T-helper 9 cell (primary cell): ENCODE measurements around the gene IL1RAPL2.

Experiments used
- DNase-seq: peaks from one replicate; pipeline ENCODE4 v3.0.0-alpha.2; 2020

IL1RAPL2 gene

DNA sequence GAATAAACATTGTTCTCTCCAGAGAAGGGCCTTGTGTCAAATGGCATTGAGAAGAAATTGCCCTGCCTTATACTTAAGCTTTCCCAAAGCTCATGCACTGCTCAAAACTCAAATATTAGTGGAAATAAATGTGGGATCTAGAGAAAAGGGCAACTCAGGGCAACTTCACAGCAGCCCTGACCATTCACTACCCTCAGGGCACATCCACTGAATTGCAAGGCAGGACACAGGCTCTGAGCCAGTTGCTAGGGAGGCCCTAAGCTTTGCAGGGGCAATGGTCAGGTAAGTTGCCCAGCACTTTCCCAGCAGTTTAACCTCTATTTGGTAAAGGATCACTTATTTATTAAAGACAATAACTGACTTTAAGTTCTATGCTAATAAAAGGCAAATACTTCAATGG, 909.8 kb downstream of the IL1RAPL2 start:
- no peak for DNase-seq

- DNase-seq = no peak
Measured at GRCh38 chrX:105477351-105477750, 911.4 kb downstream of the IL1RAPL2 start.

DNA sequence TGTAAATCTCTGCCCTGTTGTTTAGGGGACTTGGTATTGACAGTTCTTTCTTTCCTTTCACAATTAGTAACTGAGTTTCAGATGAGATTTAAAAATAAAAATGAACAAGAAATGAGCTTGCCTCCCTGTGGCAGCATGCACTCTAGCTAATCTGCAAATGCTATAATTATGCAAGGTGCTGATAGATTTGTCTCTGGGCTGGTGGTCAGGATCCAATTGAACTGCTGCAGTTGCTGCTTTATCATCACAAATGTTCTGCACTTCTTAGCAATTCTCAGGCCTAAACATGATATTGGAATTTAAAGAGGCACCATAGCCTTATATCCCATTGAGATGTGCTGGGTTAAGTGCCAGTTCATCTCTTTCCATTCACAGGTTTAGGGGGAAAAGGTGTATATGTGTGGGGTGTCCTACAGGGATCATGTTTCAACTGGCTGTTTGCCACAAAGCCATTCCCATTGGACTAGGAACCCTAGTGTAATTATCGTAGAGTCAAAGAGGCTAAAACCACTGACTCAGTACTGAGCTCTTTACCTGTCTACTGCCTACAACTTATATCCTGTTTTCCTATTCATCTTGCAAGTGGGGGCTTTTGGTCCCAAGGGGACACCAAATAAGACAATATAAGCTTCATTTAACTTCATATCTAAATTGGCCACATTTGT, 914.8 kb downstream of the IL1RAPL2 start:
- DNase-seq = no peak

GRCh38 chrX:105483011-105483410, 917.0 kb downstream of the IL1RAPL2 start:
- no peak for DNase-seq

DNA sequence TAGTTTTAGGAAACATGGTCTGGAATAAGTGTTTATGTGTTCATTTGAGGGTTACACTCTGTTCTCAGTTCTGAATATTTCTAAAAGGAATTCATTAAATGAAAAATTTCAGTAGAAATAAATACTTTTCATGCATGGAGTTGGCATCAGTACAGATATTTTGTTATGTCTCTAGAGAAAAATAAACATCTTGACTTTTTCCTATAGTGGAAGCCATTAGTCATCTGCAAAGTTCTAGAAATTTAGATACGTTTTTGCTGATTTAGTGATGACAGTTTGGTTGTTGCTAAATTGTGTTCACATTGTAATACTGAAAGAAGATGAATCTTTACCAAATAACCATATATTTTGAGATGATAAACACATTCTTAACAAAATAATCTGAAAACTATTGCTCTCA, 922.7 kb downstream of the IL1RAPL2 start:
- DNase-seq = no peak

GRCh38 chrX:105495376-105495775, 929.4 kb downstream of the IL1RAPL2 start:
- no peak for DNase-seq

DNA sequence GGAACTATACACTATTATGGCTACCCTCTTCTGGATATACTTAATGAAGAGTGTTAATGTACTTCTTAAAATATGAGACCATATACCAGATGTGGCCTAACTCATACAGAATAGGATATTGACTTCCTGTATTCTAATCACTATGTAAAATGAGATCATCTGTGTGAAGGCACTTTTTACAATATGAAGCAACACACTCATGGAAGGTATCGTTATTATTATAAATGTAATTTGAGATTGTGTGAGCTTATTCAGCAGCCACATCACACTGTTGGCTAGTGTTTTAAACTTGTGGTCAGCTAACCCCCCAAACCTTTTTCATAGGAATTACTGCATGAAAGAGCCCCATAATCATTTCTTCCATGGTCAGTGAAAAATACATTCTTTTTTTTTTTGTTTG, 936.3 kb downstream of the IL1RAPL2 start:
- DNase-seq = no peak

DNA sequence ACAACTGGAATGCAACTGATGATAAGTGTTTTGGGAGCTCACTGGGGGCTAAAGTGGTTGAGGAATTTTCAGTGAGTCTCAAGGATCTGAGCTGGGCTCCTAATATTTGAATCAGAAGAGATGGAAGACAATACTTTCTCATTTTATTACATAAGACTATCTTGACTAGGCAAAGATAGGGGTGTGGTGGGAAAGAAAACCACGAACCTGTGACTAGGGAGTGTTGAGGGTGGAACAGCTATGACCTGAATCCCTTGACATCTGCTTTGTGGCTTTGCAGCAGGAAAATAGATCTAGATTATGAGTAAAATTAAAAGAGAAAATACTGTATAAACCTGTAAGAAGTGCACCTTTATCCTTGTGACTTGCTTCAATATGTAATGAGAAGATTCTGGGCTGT, 949.6 kb downstream of the IL1RAPL2 start:
- no peak for DNase-seq

GRCh38 chrX:105526431-105526830, 960.4 kb downstream of the IL1RAPL2 start:
- DNase-seq = no peak

DNA sequence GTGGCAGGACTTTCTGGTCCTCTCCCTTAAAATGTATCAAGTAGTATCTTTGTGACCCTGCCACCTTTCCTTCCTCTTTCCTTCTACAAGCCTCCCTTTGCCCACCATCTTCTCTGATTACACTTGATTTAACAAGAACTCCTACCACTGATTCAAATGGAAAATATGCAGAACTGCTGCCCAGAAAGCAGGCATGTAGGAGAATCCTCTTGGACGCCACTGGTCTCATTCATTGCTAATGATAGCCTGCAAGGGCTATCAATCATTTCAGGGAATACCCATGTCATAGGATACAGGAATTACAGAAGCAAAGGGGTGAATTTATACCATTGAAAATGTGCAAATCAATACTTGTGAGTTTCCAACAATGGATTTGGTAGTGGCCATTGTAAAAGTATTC, 961.8 kb downstream of the IL1RAPL2 start:
- no peak for DNase-seq

GRCh38 chrX:105533951-105534350, 968.0 kb downstream of the IL1RAPL2 start:
- DNase-seq = no peak

DNA sequence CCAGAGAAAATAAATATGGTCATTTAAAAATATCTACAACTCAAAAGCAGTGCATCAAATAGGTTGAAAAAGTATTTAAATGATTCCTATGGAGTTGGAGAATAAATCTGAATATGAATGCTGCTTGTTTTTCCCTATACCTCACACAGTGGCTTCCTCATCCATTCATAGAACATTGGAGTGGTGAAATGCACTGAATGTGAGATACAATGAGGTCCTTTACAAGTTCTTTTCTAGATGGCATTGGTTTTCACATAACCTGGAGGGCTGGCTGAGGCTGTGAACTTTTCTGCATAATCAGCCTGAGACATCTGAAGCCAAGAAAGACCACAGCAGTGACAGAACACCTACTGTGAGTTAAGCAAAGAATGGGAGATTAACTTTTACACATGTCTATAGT, 977.3 kb downstream of the IL1RAPL2 start:
- DNase-seq = no peak

- DNase-seq = no peak
Measured at GRCh38 chrX:105550043-105550663, 984.2 kb downstream of the IL1RAPL2 start.

DNA sequence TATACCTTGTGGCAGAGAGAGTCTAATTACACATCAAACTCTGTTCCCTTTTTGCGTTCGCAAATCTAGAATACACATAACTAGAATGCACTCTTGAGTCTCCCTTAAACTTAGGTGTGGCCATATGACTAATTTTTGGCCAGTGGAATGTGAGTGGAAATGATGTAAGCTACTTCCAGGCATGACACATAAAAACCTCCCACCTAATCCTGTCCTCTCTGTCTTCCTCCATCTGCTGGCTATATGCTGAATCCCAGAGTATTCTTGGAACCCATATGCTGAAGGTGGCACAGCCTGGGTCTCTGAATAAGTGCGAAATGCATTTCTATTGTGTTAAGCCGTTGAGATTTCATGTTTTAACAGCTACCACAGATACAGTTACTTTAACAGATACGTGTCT, 986.4 kb downstream of the IL1RAPL2 start:
- no peak for DNase-seq

GRCh38 chrX:105553118-105553517, 987.1 kb downstream of the IL1RAPL2 start:
- no peak for DNase-seq

DNA sequence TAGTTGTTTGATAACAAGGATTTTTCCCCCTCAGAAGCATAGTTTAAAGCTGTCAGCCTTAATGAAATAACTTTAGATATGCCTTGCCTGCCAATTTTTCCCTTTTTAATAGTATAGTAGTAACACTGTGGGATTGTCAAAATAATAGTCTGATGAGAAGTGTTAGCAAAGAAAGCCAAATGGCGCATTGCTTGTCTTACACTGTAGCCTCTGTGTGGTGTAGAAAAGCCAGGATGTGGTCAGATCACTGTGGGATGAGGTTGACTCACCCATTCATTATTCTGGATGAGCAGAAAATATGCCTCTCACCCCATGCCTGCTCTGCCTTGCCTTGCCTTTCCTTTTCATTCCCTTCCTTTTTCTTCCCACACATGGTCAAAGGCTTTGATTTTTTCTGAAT, 998.5 kb downstream of the IL1RAPL2 start:
- DNase-seq = no peak

DNA sequence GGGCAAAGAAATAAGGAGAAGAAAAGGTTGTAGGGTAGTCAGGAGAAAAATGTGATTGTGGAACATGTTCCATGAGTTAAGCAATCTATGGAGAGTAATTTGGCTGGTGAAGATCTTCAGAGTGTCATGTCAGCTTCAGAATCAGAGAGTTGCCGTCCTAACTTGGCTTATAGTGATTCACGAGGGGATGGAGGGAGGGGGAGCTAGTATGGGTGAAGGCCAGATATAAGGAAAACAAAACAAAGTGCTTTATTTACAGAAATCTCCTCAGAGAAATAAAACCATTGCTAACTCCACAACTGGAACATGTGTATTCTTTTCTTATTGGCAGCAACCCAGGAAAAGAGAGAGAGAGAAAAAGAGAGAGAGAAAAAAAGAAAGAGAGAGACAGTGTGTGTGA, 999.9 kb downstream of the IL1RAPL2 start:
- no peak for DNase-seq

- no peak for DNase-seq
Measured at GRCh38 chrX:105567082-105567481, 1001.1 kb downstream of the IL1RAPL2 start.

- no peak for DNase-seq
Measured at GRCh38 chrX:105608745-105609144, 1042.7 kb downstream of the IL1RAPL2 start.

GRCh38 chrX:105609530-105609929, 1043.5 kb downstream of the IL1RAPL2 start:
- DNase-seq = no peak

DNA sequence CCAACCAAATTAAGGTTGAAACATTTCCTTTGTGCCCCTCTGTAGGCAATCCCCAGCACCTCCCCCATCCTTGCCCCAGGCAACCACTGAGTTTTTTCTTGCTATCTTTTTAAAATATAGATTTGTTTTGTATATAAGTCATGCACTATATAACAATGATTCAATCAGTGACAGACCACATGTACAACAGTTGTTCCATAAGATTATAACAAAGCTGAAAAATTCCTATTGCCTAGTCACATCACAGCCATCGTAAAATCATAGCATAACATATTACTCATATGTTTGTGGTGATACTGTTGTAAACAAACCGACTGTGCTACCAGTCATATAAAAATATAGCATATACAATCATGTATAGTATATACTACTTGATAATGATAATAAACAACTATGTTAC, 1044.4 kb downstream of the IL1RAPL2 start:
- DNase-seq = no peak

GRCh38 chrX:105618393-105619101, 1052.5 kb downstream of the IL1RAPL2 start:
- DNase-seq = no peak

- DNase-seq = no peak
Measured at GRCh38 chrX:105634180-105634579, 1068.2 kb downstream of the IL1RAPL2 start.

DNA sequence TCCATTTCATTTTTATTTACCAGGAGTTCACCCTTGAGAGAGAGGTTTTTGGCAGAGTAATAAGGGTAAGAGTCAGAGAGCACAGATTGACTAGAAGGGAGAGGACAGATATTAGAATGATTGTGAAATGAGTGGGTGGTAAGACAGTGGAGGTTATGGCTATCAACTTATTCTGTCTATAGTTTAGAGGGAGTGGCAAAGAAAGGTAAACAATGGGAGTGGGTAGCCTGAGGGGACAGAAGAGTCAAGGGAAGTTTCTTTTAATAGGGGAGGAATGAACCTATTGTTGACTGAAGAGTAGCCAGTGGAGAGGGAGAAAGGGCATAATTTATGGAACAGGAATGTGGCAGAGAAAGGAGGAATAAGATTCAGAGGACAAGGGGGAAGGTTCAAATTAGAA, 1069.8 kb downstream of the IL1RAPL2 start:
- DNase-seq = no peak
